GM12892 (cell line): ENCODE data around the gene POLG2.
"Not testable (repeated sequence)": the region's sequence is repeated elsewhere in the genome, so short reads cannot be mapped to it uniquely, and the experiment has no call there.

Source experiments
- POLR2A ChIP-seq: IDR thresholded peaks from 2 replicates; pipeline ENCODE4 v1.6.1; 2011; ENCODE audit warnings: low read depth, low read length, control low read depth
- POLR2AphosphoS5 ChIP-seq: IDR thresholded peaks from 2 replicates; pipeline ENCODE4 v1.6.1; 2011; ENCODE audit warnings: low read depth, low read length, control low read depth
- TAF1 ChIP-seq: IDR thresholded peaks from 2 replicates; pipeline ENCODE4 v1.6.1; 2011; ENCODE audit warnings: low read depth, mild to moderate bottlenecking, control low read depth, low read length, borderline replicate concordance

DNA sequence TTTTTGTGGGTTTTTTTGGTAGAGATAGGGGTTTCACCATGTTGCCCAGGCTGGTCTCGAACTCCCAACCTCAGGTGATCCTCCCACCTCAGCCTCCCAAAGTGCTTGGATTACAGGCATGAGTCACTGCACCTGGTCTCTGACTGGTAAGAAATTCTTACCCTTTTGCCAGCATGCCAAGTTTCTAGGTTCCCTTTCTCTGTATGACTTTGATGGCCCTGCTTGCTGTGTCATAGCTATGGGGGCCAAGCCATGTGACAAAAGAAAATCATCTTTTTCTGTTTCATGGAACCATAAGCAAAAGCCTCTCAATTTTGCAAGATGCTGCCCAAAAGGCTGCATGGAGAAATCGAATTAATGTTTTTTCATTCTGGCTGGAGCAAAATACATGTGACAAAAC is 66.8 kb downstream of the POLG2 start:
- TF ChIP-seq POLR2A, POLR2AphosphoS5, TAF1: not testable (repeated sequence)
